NCI-H748 (cell line): ENCODE measurements around the gene CD99.
"Not testable (repeated sequence)": the region's sequence is repeated elsewhere in the genome, so short reads cannot be mapped to it uniquely, and the experiment has no call there.

ENCODE experiments used
- DNase-seq: peaks from one replicate; lab custom pipeline; 2025; ENCODE audit not compliant: unreplicated experiment; lab: John Stamatoyannopoulos, UW

The CD99 gene

GRCh38 chrX:2675657-2676200 is 15.4 kb upstream of the CD99 start:
- DNase-seq, result not testable (repeated sequence)

- DNase-seq, result no peak
Observed at GRCh38 chrX:2676794-2677675, 14.1 kb upstream of the CD99 start.

GRCh38 chrX:2677764-2678163 is 13.3 kb upstream of the CD99 start:
- no peak for DNase-seq

GRCh38 chrX:2678583-2678982 is 12.5 kb upstream of the CD99 start:
- DNase-seq, result no peak

GRCh38 chrX:2679534-2680485 is 11.3 kb upstream of the CD99 start:
- DNase-seq, result no peak

GRCh38 chrX:2680486-2681348 is 10.4 kb upstream of the CD99 start:
- no peak for DNase-seq

GRCh38 chrX:2682565-2683177 is 8.4 kb upstream of the CD99 start:
- DNase-seq, result no peak

GRCh38 chrX:2684256-2684655 is 6.8 kb upstream of the CD99 start:
- DNase-seq, result no peak

- DNase-seq, result no peak
Observed at GRCh38 chrX:2685886-2686285, 5.2 kb upstream of the CD99 start.

GRCh38 chrX:2689773-2690666 is 1.1 kb upstream of the CD99 start:
- DNase-seq, result no peak

- no peak for DNase-seq
Observed at GRCh38 chrX:2691543-2692220, 587 bp downstream of the CD99 start.

GRCh38 chrX:2692221-2693112 is 1.4 kb downstream of the CD99 start:
- no peak for DNase-seq

GRCh38 chrX:2693113-2694002 is 2.3 kb downstream of the CD99 start:
- DNase-seq, result no peak

- DNase-seq, result no peak
Observed at GRCh38 chrX:2694914-2695267, 3.8 kb downstream of the CD99 start.

- DNase-seq, result no peak
Observed at GRCh38 chrX:2696698-2697215, 5.7 kb downstream of the CD99 start.

- DNase-seq, result no peak
Observed at GRCh38 chrX:2697306-2697705, 6.2 kb downstream of the CD99 start.
